Spleen (tissue), 11 donors: Measurements from ENCODE around the gene TIFAB. TPM values are rescaled to one million over a fixed set of nuclear protein-coding genes. Genes with fewer than 3 reads are reported as not detected.

Experiments used
- DNase-seq: peaks from one replicate; pipeline ENCODE4 v3.0.0-alpha.2; 2020
- H3K27ac ChIP-seq, 8 donors: fragments of 200-600 bp; sonication (generic) in 7 of 8; 1 replicate in 4 of 8; 2 replicates in 4 of 8; pipeline versions ENCODE4 v1.5.0 to v1.8.0; 2016 to 2021; ENCODE audit warnings: inconsistent platforms in 4 of 8, mild to moderate bottlenecking in 4 of 8, moderate library complexity in 1 of 8
- H3K27me3 ChIP-seq, 7 donors: fragments of 200-600 bp; sonication (generic) in 6 of 7; replicated peaks in 1 of 7; 1 replicate in 4 of 7; 2 replicates in 3 of 7; pipeline versions ENCODE4 v1.5.0 to v1.8.0; 2016 to 2021; ENCODE audit warnings: inconsistent platforms in 3 of 7, mild to moderate bottlenecking in 1 of 7
- H3K36me3 ChIP-seq, 6 donors: fragments of 200-600 bp; sonication (generic) in 5 of 6; 1 replicate in 4 of 6; 2 replicates in 2 of 6; pipeline versions ENCODE4 v1.5.0 to v1.8.0; 2016 to 2021; ENCODE audit warnings: inconsistent platforms in 2 of 6
- H3K4me1 ChIP-seq, 6 donors: fragments of 200-600 bp; sonication (generic) in 5 of 6; 1 replicate in 3 of 6; 2 replicates in 3 of 6; pipeline versions ENCODE4 v1.5.0 to v1.8.0; 2016 to 2021; ENCODE audit warnings: inconsistent platforms in 3 of 6
- H3K4me3 ChIP-seq, 8 donors: fragments of 200-600 bp; sonication (generic) in 7 of 8; 1 replicate in 4 of 8; 2 replicates in 4 of 8; pipeline versions ENCODE4 v1.5.0 to v1.8.0; 2016 to 2021; ENCODE audit warnings: inconsistent platforms in 4 of 8, mild to moderate bottlenecking in 4 of 8, moderate library complexity in 2 of 8
- H3K9me3 ChIP-seq, 8 donors: fragments of 200-600 bp; sonication (generic) in 7 of 8; 1 replicate in 4 of 8; 2 replicates in 4 of 8; pipeline versions ENCODE4 v1.5.0 to v1.8.0; 2016 to 2021; ENCODE audit warnings: inconsistent platforms in 4 of 8
- CTCF ChIP-seq, 11 experiments: fragments of 200-600 bp in 7 of 11; fragments of 450-650 bp in 4 of 11; sonication (generic) in 4 of 11; IDR thresholded peaks in 8 of 11; conservative IDR thresholded peaks in 3 of 11; 1 replicate in 7 of 11; 2 replicates in 4 of 11; pipeline versions ENCODE4 v1.4.0 to v1.8.0; 2016 to 2021; ENCODE audit warnings: antibody characterized with exemption in 11 of 11, inconsistent platforms in 4 of 11, mild to moderate bottlenecking in 1 of 11
- POLR2A ChIP-seq, 3 donors: fragments of 450-650 bp; IDR thresholded peaks; one replicate each; pipeline ENCODE4 v1.5.1; 2017; ENCODE audit warnings: antibody characterized with exemption in 3 of 3, mild to moderate bottlenecking in 1 of 3
- POLR2AphosphoS5 ChIP-seq, 3 donors: sonication (generic); formaldehyde crosslinking; IDR thresholded peaks; one replicate each; pipeline ENCODE4 v1.5.1; 2017; ENCODE audit warnings: antibody characterized with exemption in 3 of 3
- WGBS, 5 donors: extraction: QIAGEN DNeasy Blood & Tissue Kit in 3 of 5; methylation state at CpG; one replicate each; pipeline versions ENCODE4 v1.1.5 to v1.1.7; 2013 to 2018; 5-methylcytosine and 5-hydroxymethylcytosine counted together
- intact Hi-C: fragments of 100-400 bp; cut with DNase I; formaldehyde crosslinking; loops from one replicate; pipeline ENCODE4 v1.15.0; 2023; ENCODE audit warnings: low total_unique reads
- polyA plus RNA-seq, 3 donors: library from polyadenylated mRNA; stranded (reverse); fragments of 200-250 nt; gene quantifications; one replicate each; pipeline ENCODE4 v1.2.1, GENCODE V29; 2013
- total RNA-seq, 7 donors: library from RNA; depleted of rRNA in 3 of 7; stranded (reverse); fragments of >200 nt in 3 of 7; fragmentation: NEBNext Ultra II Directional in 4 of 7; extraction: Animal tissue kit (Norgen Biotek cat#: 25700) in 4 of 7; gene quantifications; one replicate each; pipeline versions ENCODE4 v1.1.0 to v1.2.1, GENCODE V29; 2016 to 2021
- donor health status: healthy with polysubstance abuse.
- donor health status: DM: no; HTN: no; CAD: no; lungs with moderate emphysema.
- donor health status: DM: no; HTN: no; CAD: no.
- donor health status: Bipolar disorder and iron deficiency.
- donor health status: healthy.
- donor health status: DM: no; HTN: no; CAD: no.
- donor health status: DM: yes; HTN: yes; CAD: no.

The TIFAB gene
- total and polyA plus RNA-seq, 10 donors: 0.37 to 4.0 (median 1.1) TPM

- DNase-seq: peak; percentile 91
- peaks cover 0 to 78% (median 26%) of the 10 kb centered on the region in 7 donors for H3K27me3 ChIP-seq
- intact Hi-C loops: loop anchor here (5.0 kb wide), 1 partner anchor 86 kb away; no protein-coding TSS in a partner anchor
- no peaks in the 10 kb centered on the region for H3K36me3 ChIP-seq
- WGBS, 5 donors: 13 to 19% (median 15%) methylated on average over 20 to 43 of the region's 43 CpGs
- no peaks in the 10 kb centered on the region for H3K9me3 ChIP-seq
- TF ChIP-seq CTCF (IDR thresholded peaks at IDR 0.05 in 8 of 11, conservative IDR thresholded peaks at IDR 0.05 in 3 of 11): peak; percentile 26 to 86 (median 71)
- no peak for TF ChIP-seq POLR2A (IDR thresholded peaks at IDR 0.05)
- peak in 2 of 3 donors; percentile 34 to 48 for TF ChIP-seq POLR2AphosphoS5 (IDR thresholded peaks at IDR 0.05)
- H3K27ac ChIP-seq: no peak overlapping the region
- H3K4me1 ChIP-seq: peaks cover 5 to 24% (median 11%) of the 10 kb centered on the region in 6 donors
- H3K4me3 ChIP-seq: peak overlapping the region in 1 of 8 donors; percentile 52
These were observed 14.3 kb upstream of the TIFAB start for GRCh38 chr5:135466178-135467050.

GRCh38 chr5:135465391-135466122, 13.4 kb upstream of the TIFAB start:
- intact Hi-C loops: loop anchor here (5.0 kb wide), 1 partner anchor 87 kb away; no protein-coding TSS in a partner anchor
- DNase-seq: peak; percentile 41
- H3K36me3 ChIP-seq: no peaks in the 10 kb centered on the region

GRCh38 chr5:135462304-135462703, 10.2 kb upstream of the TIFAB start:
- 11 to 13% (median 12%) methylated on average over 6 of the region's 6 CpGs for WGBS, 5 donors
- intact Hi-C loops: no loop called here
- peak; percentile 61 for DNase-seq

More at GRCh38 chr5:135465391-135466122, 13.4 kb upstream of the TIFAB start:
- TF ChIP-seq POLR2AphosphoS5 (IDR thresholded peaks at IDR 0.05) (no peak), POLR2A (IDR thresholded peaks at IDR 0.05) (no peak), CTCF (IDR thresholded peaks at IDR 0.05 in 8 of 11, conservative IDR thresholded peaks at IDR 0.05 in 3 of 11) (no peak)
- 61 to 69% (median 68%) methylated on average over 12 of the region's 12 CpGs for WGBS, 5 donors
- Histone ChIP-seq H3K9me3 (no peaks in the 10 kb centered on the region), H3K27ac (no peak overlapping the region), H3K4me3 (peak overlapping the region in 1 of 8 donors; percentile 52), H3K4me1 (peaks cover 5 to 24% (median 11%) of the 10 kb centered on the region in 6 donors), H3K27me3 (peaks cover 0 to 74% (median 26%) of the 10 kb centered on the region in 7 donors)

More at GRCh38 chr5:135462304-135462703, 10.2 kb upstream of the TIFAB start:
- Histone ChIP-seq H3K4me3 (no peak overlapping the region), H3K36me3 (no peaks in the 10 kb centered on the region), H3K27ac (no peak overlapping the region), H3K9me3 (no peaks in the 10 kb centered on the region), H3K27me3 (peaks cover 0 to 87% (median 26%) of the 10 kb centered on the region in 7 donors), H3K4me1 (peaks cover 5 to 38% (median 12%) of the 10 kb centered on the region in 6 donors)
- peak in 7 of 11 experiments; percentile 12 to 56 (median 34) for TF ChIP-seq CTCF (IDR thresholded peaks at IDR 0.05 in 8 of 11, conservative IDR thresholded peaks at IDR 0.05 in 3 of 11)
- no peak for TF ChIP-seq POLR2AphosphoS5 (IDR thresholded peaks at IDR 0.05)
